Measurements from ENCODE around the gene VAC14.

The VAC14 gene

GRCh38 chr16:70689035-70689969 lies 111.7 kb downstream of the VAC14 start:
- no peak for DNase-seq

- no peak for DNase-seq
Measured at GRCh38 chr16:70688246-70688742, 112.7 kb downstream of the VAC14 start.

- DNase-seq, result no peak
Measured at GRCh38 chr16:70687671-70688245, 113.2 kb downstream of the VAC14 start.

- no peak for DNase-seq
Measured at GRCh38 chr16:70687102-70687511, 113.9 kb downstream of the VAC14 start.

- no peak for DNase-seq
Measured at GRCh38 chr16:70686376-70687101, 114.4 kb downstream of the VAC14 start.

- peak; percentile 24 to 59 (median 33) for DNase-seq
Measured at GRCh38 chr16:70685938-70686375, 115.0 kb downstream of the VAC14 start, which contains the start of gene MTSS2. Gene MTSS2 (minus strand): TSS chr16:70686053. CDS start chr16:70685791, 262 bp downstream.

- peak; percentile 17 to 49 (median 21) for DNase-seq
Measured at GRCh38 chr16:70685061-70685937, 115.7 kb downstream of the VAC14 start.

- no peak for DNase-seq
Measured at GRCh38 chr16:70684146-70685060, 116.6 kb downstream of the VAC14 start.

GRCh38 chr16:70683146-70683944 lies 117.6 kb downstream of the VAC14 start:
- DNase-seq, result no peak

GRCh38 chr16:70682239-70683145 lies 118.5 kb downstream of the VAC14 start:
- no peak for DNase-seq

- DNase-seq, result no peak
Measured at GRCh38 chr16:70681382-70682238, 119.3 kb downstream of the VAC14 start.

- no peak for DNase-seq
Measured at GRCh38 chr16:70680495-70681381, 120.2 kb downstream of the VAC14 start.

GRCh38 chr16:70679671-70680494 lies 121.1 kb downstream of the VAC14 start:
- peak in 1 of 3 donors; percentile 28 for DNase-seq

- no peak for DNase-seq
Measured at GRCh38 chr16:70678898-70679670, 121.9 kb downstream of the VAC14 start.

Data from suppressor macrophage treated with lipopolysaccharide for 1 hour (primary cell).